Cerebellar cortex (tissue), 1 donor: ENCODE results near the gene TMEM25.
"Not testable (repeated sequence)": the region's sequence is repeated elsewhere in the genome, so short reads cannot be mapped to it uniquely, and the experiment has no call there.

Experiments used
- DNase-seq: peaks from one replicate; pipeline ENCODE4 v3.0.0-alpha.2; 2015; ENCODE audit warnings: low spot score

Gene TMEM25

DNA sequence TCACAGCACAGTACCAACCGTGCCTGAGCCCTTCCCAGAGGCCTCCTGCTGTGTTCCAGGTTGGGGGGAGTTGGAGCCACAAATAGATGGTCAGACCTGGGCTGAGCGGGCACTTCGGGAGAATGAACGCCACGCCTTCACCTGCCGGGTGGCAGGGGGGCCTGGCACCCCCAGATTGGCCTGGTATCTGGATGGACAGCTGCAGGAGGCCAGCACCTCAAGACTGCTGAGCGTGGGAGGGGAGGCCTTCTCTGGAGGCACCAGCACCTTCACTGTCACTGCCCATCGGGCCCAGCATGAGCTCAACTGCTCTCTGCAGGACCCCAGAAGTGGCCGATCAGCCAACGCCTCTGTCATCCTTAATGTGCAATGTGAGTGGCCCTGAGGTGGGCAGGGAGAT, 1.1 kb downstream of the TMEM25 start:
- no peak for DNase-seq

DNA sequence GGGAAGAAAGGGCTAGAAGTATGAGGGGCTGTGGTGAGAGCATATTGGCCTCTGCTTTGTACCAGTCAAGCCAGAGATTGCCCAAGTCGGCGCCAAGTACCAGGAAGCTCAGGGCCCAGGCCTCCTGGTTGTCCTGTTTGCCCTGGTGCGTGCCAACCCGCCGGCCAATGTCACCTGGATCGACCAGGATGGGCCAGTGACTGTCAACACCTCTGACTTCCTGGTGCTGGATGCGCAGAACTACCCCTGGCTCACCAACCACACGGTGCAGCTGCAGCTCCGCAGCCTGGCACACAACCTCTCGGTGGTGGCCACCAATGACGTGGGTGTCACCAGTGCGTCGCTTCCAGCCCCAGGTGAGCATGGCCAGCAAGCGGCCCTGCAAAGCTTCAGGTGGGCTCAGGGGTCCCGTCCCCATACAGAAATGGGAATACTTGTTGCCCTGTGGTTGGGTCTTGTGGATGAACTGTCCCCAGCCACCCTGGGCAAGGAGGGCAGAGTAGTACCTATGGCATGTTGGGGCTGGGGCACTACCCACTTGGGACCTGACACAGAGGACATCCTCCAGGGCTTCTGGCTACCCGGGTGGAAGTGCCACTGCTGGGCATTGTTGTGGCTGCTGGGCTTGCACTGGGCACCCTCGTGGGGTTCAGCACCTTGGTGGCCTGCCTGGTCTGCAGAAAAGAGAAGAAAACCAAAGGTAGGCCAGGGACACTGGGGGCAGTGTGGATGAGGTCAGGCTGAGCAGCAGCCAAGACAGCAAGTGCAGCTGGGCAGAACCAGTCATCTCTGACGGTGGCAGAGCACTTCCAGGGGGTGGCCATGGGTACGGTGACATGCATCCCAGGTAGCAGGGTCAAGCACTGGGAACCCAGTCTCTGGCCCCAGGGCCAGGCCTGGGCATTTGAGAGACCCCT, 2.1 kb downstream of the TMEM25 start:
- DNase-seq, result no peak

DNA sequence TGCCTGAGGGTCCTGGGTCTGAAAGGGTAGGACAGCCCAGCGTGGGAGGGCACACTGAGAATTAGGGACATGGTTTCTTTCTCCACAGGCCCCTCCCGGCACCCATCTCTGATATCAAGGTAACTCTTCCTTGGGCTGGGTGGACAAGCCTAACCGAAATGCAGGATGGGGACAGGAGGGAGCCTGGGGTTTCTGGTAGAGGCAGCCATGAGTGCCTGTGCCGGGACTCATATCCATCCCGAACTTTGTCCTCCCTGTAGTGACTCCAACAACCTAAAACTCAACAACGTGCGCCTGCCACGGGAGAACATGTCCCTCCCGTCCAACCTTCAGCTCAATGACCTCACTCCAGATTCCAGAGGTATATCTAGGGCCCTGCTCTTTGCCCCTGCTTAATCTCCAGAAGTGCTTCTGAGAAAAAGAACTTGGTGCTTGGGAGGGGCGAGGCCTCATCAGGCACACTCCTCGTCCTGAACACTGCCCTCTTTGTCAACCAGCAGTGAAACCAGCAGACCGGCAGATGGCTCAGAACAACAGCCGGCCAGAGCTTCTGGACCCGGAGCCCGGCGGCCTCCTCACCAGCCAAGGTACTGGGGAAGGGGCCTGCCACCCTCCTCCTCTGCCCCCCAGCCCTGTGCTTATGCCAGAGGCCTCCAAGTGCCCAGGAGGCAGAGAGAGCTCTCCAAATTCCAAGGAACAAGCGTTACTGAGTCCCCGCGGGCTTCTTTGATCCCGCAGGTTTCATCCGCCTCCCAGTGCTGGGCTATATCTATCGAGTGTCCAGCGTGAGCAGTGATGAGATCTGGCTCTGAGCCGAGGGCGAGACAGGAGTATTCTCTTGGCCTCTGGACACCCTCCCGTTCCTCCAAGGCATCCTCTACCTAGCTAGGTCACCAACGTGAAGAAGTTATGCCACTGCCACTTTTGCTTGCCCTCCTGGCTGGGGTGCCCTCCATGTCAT, 3.1 kb downstream of the TMEM25 start:
- DNase-seq, result peak; percentile 39

DNA sequence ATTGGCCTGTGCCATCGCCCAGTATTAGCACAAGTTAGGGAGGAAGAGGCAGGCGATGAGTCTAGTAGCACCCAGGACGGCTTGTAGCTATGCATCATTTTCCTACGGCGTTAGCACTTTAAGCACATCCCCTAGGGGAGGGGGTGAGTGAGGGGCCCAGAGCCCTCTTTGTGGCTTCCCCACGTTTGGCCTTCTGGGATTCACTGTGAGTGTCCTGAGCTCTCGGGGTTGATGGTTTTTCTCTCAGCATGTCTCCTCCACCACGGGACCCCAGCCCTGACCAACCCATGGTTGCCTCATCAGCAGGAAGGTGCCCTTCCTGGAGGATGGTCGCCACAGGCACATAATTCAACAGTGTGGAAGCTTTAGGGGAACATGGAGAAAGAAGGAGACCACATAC, 4.3 kb downstream of the TMEM25 start:
- DNase-seq, result no peak

- DNase-seq, result no peak
These were observed 5.7 kb downstream of the TMEM25 start for GRCh38 chr11:118536726-118537125.

GRCh38 chr11:118537409-118537980, 6.5 kb downstream of the TMEM25 start:
- no peak for DNase-seq

- DNase-seq, result no peak
These were observed 13.1 kb downstream of the TMEM25 start for GRCh38 chr11:118544010-118544646.

GRCh38 chr11:118544647-118545010, 13.6 kb downstream of the TMEM25 start:
- no peak for DNase-seq

- no peak for DNase-seq
These were observed 14.5 kb downstream of the TMEM25 start for GRCh38 chr11:118545533-118545932.

GRCh38 chr11:118547132-118547531, 16.1 kb downstream of the TMEM25 start:
- DNase-seq, result no peak

DNA sequence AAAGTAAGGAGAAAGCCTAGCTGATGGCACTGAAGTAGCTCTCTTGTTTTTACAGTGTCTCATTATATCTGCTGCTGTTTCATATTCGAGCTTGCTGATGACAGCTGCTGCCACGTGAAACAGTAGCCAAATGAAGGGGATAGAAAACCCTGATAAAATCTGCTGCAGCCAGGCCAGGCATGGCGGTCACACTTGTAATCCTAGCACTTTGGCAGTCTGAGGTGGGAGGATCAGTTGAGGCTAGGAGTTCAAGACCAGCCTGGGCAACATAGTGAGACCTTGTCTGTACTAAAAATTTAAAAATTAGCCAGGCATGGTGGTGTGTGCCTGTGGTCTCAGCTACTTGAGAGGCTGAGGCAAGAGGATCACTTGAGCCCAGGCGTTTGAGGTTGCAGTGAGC, 21.3 kb downstream of the TMEM25 start:
- no peak for DNase-seq

DNA sequence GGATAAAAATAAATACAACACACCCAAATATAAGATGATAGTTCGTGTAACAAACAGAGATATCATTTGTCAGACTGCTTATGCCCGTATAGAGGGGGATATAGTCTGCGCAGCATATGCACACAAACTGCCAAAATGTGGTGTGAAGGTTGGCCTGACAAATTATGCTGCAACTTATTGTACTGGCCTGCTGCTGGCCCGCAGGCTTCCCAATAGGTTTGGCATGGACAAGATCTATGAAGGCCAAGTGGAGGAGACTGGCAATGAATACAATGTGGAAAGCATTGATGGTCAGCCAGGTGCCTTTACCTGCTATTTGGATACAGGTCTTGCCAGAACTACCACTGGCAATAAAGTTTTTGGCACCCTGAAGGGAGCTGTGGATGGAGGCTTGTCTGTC, 29.8 kb downstream of the TMEM25 start:
- DNase-seq, result no peak

DNA sequence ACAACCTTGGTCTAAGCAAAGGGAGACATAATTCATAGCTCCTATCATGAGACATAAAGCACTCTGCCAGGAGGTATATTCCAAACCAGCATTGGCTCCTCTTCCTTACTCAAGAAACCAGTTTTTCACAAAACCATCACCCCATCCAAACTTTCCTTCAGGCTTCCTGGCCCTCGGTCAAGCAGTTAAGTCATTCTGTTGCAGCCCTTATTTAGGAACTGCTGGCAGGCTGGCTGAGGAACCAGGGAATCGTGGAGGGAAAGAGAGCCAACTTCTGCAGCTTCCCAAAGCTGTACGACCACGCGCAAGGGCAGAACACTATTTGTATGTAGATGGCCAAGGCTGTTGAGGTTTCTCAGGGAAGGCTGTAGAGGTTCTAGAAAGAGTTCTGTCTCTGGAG, 34.1 kb downstream of the TMEM25 start:
- no peak for DNase-seq

DNA sequence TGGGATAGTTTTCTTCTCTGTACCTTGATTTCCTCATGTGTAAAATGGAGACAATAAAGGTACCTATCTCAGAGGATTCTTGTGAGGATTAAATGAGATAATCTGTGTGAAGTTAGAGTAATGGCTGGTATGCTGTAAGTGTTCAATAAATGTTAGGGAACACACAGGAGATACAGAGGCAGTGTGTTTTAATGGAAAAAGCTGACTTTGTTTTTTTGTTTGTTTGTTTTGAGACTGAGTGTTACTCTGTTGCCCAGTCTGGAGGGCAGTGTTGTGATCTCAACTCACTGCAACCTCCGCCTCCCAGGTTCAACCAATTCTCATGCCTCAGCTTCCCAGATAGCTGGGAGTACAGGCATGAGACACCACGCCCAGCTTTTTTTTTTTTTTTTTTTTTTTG, 38.7 kb downstream of the TMEM25 start:
- no peak for DNase-seq

- DNase-seq, result no peak
These were observed 39.8 kb downstream of the TMEM25 start for GRCh38 chr11:118570787-118571186.

DNA sequence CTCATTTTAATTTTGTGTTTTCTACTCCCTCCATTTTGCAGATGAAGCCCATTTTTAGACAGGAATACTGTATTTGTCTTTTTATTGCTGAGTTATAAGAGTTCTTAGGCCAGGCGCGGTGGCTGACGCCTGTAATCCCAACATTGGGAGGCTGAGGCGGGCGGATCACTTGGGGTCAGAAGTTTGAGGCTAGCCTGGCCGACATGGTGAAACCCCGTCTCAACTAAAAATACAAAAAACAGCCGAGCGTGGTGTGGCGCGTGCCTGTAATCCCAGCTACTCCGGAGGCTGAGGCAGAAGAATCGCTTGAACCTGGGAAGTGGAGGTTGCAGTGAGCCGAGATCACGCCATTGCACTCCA, 40.7 kb downstream of the TMEM25 start:
- not testable (repeated sequence) for DNase-seq

DNA sequence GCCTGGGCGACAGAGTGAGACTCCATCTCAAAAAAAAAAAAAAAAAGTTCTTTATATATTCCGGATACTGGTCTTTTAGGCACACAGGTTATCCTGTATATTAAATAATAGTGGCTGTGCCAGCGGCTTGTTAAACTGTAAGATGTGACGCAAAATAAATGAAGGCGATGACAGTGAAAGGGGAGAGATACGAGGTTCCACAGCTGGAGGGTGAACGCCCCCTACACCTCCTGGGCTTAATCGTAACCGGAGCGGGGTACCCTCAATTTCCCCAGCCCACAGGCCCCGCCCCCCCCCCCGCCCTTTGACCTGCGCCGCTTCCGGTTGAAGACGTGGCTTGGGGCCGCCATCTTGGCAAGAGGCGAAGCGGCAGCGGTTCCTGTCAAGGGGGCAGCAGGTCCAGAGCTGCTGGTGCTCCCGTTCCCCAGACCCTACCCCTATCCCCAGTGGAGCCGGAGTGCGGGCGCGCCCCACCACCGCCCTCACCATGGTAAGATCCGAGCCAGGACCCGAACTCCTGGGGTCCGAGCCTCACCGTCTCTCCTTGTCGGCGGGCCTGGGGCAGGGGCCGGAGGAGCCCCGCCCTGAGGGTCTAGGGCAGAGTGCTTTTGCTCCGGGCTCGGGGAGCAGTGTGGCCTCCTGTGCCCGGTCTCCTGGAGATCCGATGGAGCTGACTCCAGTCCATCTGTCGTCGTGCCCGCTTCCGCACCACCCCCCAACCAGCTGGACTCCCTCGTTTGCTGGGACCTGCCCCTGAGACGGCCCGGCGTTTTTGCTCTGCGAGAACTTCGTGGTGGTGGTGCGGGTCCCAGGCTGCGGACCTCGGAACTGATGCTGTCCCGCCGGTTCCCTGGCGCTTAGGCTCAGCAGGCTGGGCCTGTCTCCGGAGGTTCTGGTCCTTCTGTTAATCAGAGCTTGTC, 41.3 kb downstream of the TMEM25 start, which contains the start of gene ARCN1:
TSS of gene ARCN1 (plus strand) at position 349 of the 920 bp plus-strand sequence. CDS start at position 488, 139 bp downstream.
- DNase-seq, result peak; percentile 75

DNA sequence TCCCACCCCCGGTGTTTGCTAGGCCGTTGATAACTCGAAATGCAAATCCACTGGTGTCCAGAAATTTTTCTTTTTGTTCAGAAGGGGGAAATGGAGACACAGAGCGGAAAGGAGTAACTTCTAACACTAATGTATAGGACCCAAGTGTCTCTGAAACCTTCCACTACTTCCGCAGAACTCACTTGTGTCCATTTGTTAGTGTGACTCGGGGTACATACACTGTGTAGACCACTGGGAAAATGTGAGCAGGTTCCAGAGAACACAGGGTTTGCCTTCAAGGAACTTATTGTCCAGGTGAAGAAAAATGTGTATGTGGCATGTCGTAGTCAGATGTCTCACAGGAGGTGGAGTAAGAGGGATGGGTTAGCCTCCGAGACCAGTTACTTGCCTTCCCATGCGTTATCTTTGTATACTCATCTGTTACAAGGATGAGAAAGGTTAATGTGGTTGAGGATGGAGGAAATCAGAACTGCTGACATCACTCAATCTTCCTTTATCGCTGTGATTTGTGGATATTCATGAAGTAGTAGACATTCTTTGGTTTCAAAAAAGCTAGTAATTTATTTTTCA, 42.1 kb downstream of the TMEM25 start:
- peak; percentile 34 for DNase-seq

DNA sequence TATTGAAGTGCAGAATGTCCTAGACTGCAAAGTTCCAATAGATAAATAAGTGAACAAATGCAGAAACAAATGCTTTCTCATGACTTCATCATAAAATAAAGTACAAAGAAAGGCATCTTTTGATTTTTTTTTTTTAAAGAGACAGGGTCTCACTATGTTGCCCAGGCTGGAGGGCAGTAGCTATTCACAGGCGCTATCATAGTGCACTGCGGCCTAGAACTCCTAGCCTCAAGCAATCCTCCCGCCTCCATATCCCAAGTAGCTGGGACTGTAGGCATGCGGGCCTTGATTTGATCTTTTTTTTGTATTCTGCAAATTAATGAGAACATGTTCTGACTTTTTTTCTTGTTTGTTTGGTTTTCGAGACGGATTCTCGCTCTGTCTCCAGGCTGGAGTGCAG, 43.6 kb downstream of the TMEM25 start:
- no peak for DNase-seq

DNA sequence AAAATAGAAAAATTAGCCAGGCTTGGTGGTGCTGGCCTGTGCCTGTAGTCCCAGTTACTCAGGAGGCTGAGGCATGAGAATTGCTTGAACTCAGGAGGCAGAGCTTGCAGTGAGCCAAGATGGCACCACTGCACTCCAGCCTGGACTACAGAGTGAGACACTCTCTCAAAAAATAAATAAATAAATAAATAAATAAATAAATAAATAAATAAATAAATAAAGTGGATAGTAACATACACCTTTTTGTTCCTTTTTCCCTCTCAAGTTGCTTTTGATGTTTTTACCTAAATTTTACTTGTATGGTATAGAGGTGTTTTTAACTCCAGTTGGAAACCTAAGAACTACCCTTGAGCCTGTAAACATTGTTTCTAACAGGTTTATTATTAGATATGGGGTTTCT, 47.0 kb downstream of the TMEM25 start:
- DNase-seq, result not testable (repeated sequence)

DNA sequence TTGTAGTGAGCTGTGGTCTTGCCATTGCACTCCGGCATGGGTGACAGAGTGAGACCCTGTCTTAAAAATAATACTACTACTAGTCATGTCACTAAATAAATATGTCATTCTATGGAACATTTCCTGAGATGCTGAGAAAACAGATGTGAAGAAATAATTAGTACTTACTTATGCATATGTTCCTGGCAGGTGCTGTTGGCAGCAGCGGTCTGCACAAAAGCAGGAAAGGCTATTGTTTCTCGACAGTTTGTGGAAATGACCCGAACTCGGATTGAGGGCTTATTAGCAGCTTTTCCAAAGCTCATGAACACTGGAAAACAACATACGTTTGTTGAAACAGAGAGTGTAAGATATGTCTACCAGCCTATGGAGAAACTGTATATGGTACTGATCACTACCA, 50.1 kb downstream of the TMEM25 start:
- no peak for DNase-seq
